WTC11 (cell line): ENCODE measurements around the gene RHBDL1. TPM values are rescaled to one million over a fixed set of nuclear protein-coding genes. Genes with fewer than 3 reads are reported as not detected.

Experiments used
- ATAC-seq: fragments of 200-7000 bp; cut with Tn5 transposase; 2 replicates; pipeline ENCODE4 v1.10.0; 2021; ENCODE audit warnings: mild to moderate bottlenecking, moderate library complexity
- CTCF ChIA-PET: fragments of 300-600 bp; sonication (Branson Sonifier 250); formaldehyde crosslinking; loops from one replicate; lab custom pipeline; 2021; ENCODE audit warnings: antibody characterized with exemption; lab: Charles Lee
- POLR2A ChIA-PET: fragments of 350-600 bp; sonication (Branson Sonifier 250); formaldehyde crosslinking; loops from one replicate; lab custom pipeline; 2021; ENCODE audit warnings: antibody characterized with exemption; lab: Charles Lee
- DNase-seq: peaks from one replicate; pipeline ENCODE4 v3.0.0; 2021; ENCODE audit warnings: low spot score
- H3K27ac Mint-ChIP-seq: 2 replicates; pipeline ENCODE4 v1.8.0; 2021; ENCODE audit warnings: mixed read lengths
- H3K27me3 Mint-ChIP-seq: 2 replicates; pipeline ENCODE4 v1.8.0; 2021; ENCODE audit warnings: low read depth, mild to moderate bottlenecking, moderate library complexity, mixed read lengths
- H3K36me3 Mint-ChIP-seq: 2 replicates; pipeline ENCODE4 v1.8.0; 2021; ENCODE audit warnings: mixed read lengths
- H3K4me1 Mint-ChIP-seq: 2 replicates; pipeline ENCODE4 v1.8.0; 2022; ENCODE audit warnings: mixed read lengths
- H3K4me3 Mint-ChIP-seq: 2 replicates; pipeline ENCODE4 v1.8.0; 2021; ENCODE audit warnings: mild to moderate bottlenecking, moderate library complexity, mixed read lengths
- H3K9me3 Mint-ChIP-seq: 2 replicates; pipeline ENCODE4 v1.8.0; 2021; ENCODE audit warnings: mixed read lengths
- ELF4 ChIP-seq: sonication (generic); formaldehyde crosslinking; IDR thresholded peaks from 2 replicates; pipeline ENCODE4 v1.8.1; 2022; ENCODE audit warnings: low read depth, mild to moderate bottlenecking, moderate library complexity, missing genetic modification reagents
- EMX1 ChIP-seq: fragments of 250-450 bp; sonication (Bioruptor Pico); IDR thresholded peaks from 2 replicates; pipeline ENCODE4 v1.8.0; 2021; ENCODE audit warnings: mild to moderate bottlenecking
- ERG ChIP-seq: fragments of 250-450 bp; sonication (Bioruptor Pico); IDR thresholded peaks from 2 replicates; pipeline ENCODE4 v1.8.0; 2021; ENCODE audit warnings: mild to moderate bottlenecking
- GRHL2 ChIP-seq: fragments of 250-450 bp; sonication (Bioruptor Pico); IDR thresholded peaks from 2 replicates; pipeline ENCODE4 v1.8.0; 2022; ENCODE audit warnings: mild to moderate bottlenecking, moderate library complexity; ENCODE audit not compliant: insufficient replicate concordance, severe bottlenecking
- IRF1 ChIP-seq: sonication (generic); formaldehyde crosslinking; IDR thresholded peaks from 2 replicates; pipeline ENCODE4 v1.8.0; 2023; ENCODE audit warnings: missing genetic modification reagents
- JAZF1 ChIP-seq: fragments of 250-450 bp; sonication (Bioruptor Pico); IDR thresholded peaks from 2 replicates; pipeline ENCODE4 v1.9.0; 2021; ENCODE audit warnings: moderate library complexity, mild to moderate bottlenecking, inconsistent platforms
- NFYB ChIP-seq: sonication (generic); formaldehyde crosslinking; conservative IDR thresholded peaks from 2 replicates; pipeline ENCODE4 v1.8.0; 2022; ENCODE audit warnings: low read depth, missing genetic modification reagents
- SMAD3 ChIP-seq: sonication (generic); formaldehyde crosslinking; IDR thresholded peaks from 2 replicates; pipeline ENCODE4 v1.8.0; 2022; ENCODE audit warnings: missing genetic modification reagents, mild to moderate bottlenecking, borderline replicate concordance
- SOX15 ChIP-seq: fragments of 250-450 bp; sonication (Bioruptor Pico); IDR thresholded peaks from 2 replicates; pipeline ENCODE4 v1.9.0; 2021; ENCODE audit warnings: mild to moderate bottlenecking
- SP1 ChIP-seq: sonication (generic); formaldehyde crosslinking; conservative IDR thresholded peaks from 2 replicates; pipeline ENCODE4 v1.8.1; 2022; ENCODE audit warnings: missing genetic modification reagents
- TEAD1 ChIP-seq: sonication (generic); formaldehyde crosslinking; IDR thresholded peaks from 2 replicates; pipeline ENCODE4 v1.8.0; 2022; ENCODE audit warnings: mild to moderate bottlenecking, missing genetic modification reagents
- ZNF121 ChIP-seq: sonication (generic); formaldehyde crosslinking; IDR thresholded peaks from 2 replicates; pipeline ENCODE4 v1.8.0; 2023; ENCODE audit warnings: missing genetic modification reagents
- ZNF416 ChIP-seq: fragments of 250-450 bp; sonication (Bioruptor Pico); IDR thresholded peaks from 2 replicates; pipeline ENCODE4 v1.9.0; 2021; ENCODE audit warnings: mild to moderate bottlenecking, inconsistent platforms
- ZNF512 ChIP-seq: sonication (generic); formaldehyde crosslinking; IDR thresholded peaks from 2 replicates; pipeline ENCODE4 v1.8.1; 2022; ENCODE audit warnings: missing genetic modification reagents, borderline replicate concordance
- ZNF671 ChIP-seq: fragments of 250-450 bp; sonication (Bioruptor Pico); IDR thresholded peaks from 2 replicates; pipeline ENCODE4 v1.8.0; 2021; ENCODE audit warnings: mild to moderate bottlenecking
- total RNA-seq: library from RNA; stranded (reverse); gene quantifications from 3 replicates; pipeline ENCODE4 v1.2.3, GENCODE V29; 2021
- TF ChIP-seq, protein P1 (sequence below): fragments of 200-600 bp; IDR thresholded peaks from 2 replicates; pipeline ENCODE4 v1.8.0; 2022; ENCODE audit warnings: antibody characterized with exemption
- TF ChIP-seq, protein P2 (sequence below): sonication (generic); formaldehyde crosslinking; IDR thresholded peaks from 2 replicates; pipeline ENCODE4 v1.8.0; 2022; ENCODE audit warnings: mild to moderate bottlenecking, missing genetic modification reagents
- TF ChIP-seq, protein P3 (sequence below): sonication (generic); formaldehyde crosslinking; conservative IDR thresholded peaks from 2 replicates; pipeline ENCODE4 v1.8.1; 2023; ENCODE audit warnings: mild to moderate bottlenecking, low read depth, missing genetic modification reagents, moderate library complexity
- TF ChIP-seq, protein P4 (sequence below): sonication (generic); formaldehyde crosslinking; IDR thresholded peaks from 2 replicates; pipeline ENCODE4 v1.8.1; 2022; ENCODE audit warnings: mild to moderate bottlenecking, missing genetic modification reagents, moderate library complexity, borderline replicate concordance

Gene RHBDL1
- total RNA-seq, 1 experiment from 2014 or later, result 8.2 TPM

DNA sequence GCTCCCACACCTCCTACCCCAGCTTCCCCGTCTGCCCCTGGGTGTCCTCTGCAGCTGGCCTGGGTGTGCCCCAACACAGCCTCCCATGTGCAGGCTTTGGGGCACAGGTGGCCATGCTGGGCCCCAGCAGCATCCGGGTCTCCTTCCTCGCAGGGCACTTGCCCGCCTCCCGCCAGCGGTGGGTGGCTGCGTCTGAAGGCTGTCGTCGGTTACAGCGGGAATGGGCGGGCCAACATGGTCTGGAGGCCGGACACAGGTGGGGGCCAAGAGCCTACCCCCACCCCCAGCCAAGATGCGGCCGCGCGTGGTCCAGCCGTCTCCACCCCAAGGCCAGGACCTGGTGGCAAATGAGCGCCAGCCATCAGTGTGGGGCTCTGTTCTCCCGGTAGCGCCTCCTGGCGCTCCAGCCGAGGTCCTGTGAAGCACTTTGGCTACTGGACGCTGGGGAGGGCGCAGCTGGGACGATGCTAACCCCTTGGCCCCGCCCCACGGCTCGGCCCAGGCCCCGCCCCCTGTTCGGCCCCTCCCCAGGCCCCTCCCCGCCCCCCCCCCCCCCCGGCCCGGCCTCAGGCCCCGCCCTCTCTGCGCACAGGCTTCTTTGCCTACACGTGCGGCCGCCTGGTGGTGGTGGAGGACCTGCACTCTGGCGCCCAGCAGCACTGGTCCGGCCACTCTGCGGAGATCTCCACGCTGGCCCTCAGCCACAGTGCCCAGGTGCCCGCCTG is 14.8 kb upstream of the RHBDL1 start:
- no peaks in the 10 kb centered on the region for H3K9me3 Mint-ChIP-seq
- peaks cover 4% of the 10 kb centered on the region for H3K4me1 Mint-ChIP-seq
- DNase-seq, result peak; percentile 93
- ATAC-seq, result peak; percentile 95
- H3K4me3 Mint-ChIP-seq, result no peak overlapping the region; the same call in 1 of the 2 replicates
- TF ChIP-seq SP1 (CRISPR knock-in tag) (peak; percentile 39; the same call in 1 of the 2 replicates), SOX15 (no peak)
- TF ChIP-seq, protein P1, sequence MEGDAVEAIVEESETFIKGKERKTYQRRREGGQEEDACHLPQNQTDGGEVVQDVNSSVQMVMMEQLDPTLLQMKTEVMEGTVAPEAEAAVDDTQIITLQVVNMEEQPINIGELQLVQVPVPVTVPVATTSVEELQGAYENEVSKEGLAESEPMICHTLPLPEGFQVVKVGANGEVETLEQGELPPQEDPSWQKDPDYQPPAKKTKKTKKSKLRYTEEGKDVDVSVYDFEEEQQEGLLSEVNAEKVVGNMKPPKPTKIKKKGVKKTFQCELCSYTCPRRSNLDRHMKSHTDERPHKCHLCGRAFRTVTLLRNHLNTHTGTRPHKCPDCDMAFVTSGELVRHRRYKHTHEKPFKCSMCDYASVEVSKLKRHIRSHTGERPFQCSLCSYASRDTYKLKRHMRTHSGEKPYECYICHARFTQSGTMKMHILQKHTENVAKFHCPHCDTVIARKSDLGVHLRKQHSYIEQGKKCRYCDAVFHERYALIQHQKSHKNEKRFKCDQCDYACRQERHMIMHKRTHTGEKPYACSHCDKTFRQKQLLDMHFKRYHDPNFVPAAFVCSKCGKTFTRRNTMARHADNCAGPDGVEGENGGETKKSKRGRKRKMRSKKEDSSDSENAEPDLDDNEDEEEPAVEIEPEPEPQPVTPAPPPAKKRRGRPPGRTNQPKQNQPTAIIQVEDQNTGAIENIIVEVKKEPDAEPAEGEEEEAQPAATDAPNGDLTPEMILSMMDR, result peak; percentile 58
- H3K36me3 Mint-ChIP-seq, result no peaks in the 10 kb centered on the region
- ChIA-PET CTCF (interaction anchor here (0.5 to 3.3 kb wide), 31 partner anchors 11 to 1362 kb away, joined by 3 to 54 read pairs (median 4); partner anchors contain the start of genes AXIN1, CAPN15, CCDC78 and METTL26), POLR2A (interaction anchor here (1.0 to 1.4 kb wide), 2 partner anchors 11 to 22 kb away, joined by 3 to 5 read pairs; partner anchors contain the start of gene WDR90)
- no peak overlapping the region for H3K27ac Mint-ChIP-seq
- H3K27me3 Mint-ChIP-seq, result no peaks in the 10 kb centered on the region

DNA sequence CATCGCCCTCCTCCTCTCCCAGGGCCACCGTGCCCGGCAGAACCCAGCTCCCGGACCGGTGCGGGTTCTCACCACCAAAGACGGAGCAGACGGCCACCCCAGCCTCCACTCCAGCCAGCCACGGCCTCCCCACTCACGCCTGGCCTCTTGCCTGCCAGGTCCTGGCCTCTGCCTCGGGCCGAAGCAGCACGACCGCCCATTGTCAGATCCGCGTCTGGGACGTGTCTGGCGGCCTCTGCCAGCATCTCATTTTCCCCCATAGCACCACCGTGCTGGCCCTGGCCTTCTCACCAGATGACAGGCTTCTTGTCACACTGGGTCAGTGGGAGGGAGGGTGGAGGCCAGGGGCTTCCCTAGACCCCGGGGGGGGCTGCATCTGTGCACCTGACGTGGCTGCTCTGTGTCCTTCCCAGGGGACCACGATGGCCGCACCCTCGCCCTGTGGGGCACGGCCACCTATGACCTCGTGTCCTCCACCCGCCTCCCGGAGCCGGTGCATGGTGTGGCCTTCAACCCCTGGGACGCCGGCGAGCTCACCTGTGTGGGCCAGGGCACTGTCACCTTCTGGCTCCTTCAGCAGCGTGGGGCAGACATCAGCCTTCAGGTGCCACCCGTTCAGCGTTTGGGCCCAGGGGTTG is 14.2 kb upstream of the RHBDL1 start:
- DNase-seq, result no peak
- Mint-ChIP-seq H3K27ac (no peak overlapping the region), H3K36me3 (no peaks in the 10 kb centered on the region), H3K4me3 (no peak overlapping the region; the same call in 1 of the 2 replicates), H3K9me3 (no peaks in the 10 kb centered on the region), H3K4me1 (peaks cover 4% of the 10 kb centered on the region), H3K27me3 (no peaks in the 10 kb centered on the region)
- CTCF ChIA-PET, result interaction anchor here (0.6 to 3.3 kb wide), 25 partner anchors 12 to 282 kb away, joined by 3 to 54 read pairs (median 5); partner anchors contain the start of genes CAPN15, CCDC78, METTL26 and RHBDL1
- POLR2A ChIA-PET, result interaction anchor here (1.0 to 1.4 kb wide), 2 partner anchors 12 to 23 kb away, joined by 3 to 5 read pairs; partner anchors contain the start of gene WDR90
- ATAC-seq, result no peak
- TF ChIP-seq IRF1 (CRISPR knock-in tag), result no peak
- no peak for TF ChIP-seq SOX15
- peak; percentile 78 for TF ChIP-seq ZNF121 (CRISPR knock-in tag)

GRCh38 chr16:662095-662494 is 13.4 kb upstream of the RHBDL1 start:
- ChIA-PET CTCF (interaction anchor here (0.8 to 3.1 kb wide), 5 partner anchors 13 to 40 kb away, joined by 3 to 7 read pairs (median 5); partner anchors contain the start of genes METTL26 and WDR90), POLR2A (interaction anchor here (1.1 kb wide), 1 partner anchor 66 kb away, joined by 3 read pairs; no protein-coding TSS in a partner anchor)
- ATAC-seq, result no peak
- H3K27ac Mint-ChIP-seq, result no peak overlapping the region
- peaks cover 4% of the 10 kb centered on the region for H3K4me1 Mint-ChIP-seq
- H3K4me3 Mint-ChIP-seq, result no peak overlapping the region
- no peaks in the 10 kb centered on the region for H3K27me3 Mint-ChIP-seq
- no peaks in the 10 kb centered on the region for H3K9me3 Mint-ChIP-seq
- no peak for DNase-seq
- H3K36me3 Mint-ChIP-seq, result no peaks in the 10 kb centered on the region
- TF ChIP-seq, protein P2, sequence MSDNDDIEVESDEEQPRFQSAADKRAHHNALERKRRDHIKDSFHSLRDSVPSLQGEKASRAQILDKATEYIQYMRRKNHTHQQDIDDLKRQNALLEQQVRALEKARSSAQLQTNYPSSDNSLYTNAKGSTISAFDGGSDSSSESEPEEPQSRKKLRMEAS (CRISPR knock-in tag), result no peak
- no peak for TF ChIP-seq GRHL2 (CRISPR knock-in tag)
- no peak for TF ChIP-seq ZNF512
- no peak for TF ChIP-seq SOX15
- no peak for TF ChIP-seq TEAD1 (CRISPR knock-in tag)
- TF ChIP-seq JAZF1, result no peak
- TF ChIP-seq, protein P3, sequence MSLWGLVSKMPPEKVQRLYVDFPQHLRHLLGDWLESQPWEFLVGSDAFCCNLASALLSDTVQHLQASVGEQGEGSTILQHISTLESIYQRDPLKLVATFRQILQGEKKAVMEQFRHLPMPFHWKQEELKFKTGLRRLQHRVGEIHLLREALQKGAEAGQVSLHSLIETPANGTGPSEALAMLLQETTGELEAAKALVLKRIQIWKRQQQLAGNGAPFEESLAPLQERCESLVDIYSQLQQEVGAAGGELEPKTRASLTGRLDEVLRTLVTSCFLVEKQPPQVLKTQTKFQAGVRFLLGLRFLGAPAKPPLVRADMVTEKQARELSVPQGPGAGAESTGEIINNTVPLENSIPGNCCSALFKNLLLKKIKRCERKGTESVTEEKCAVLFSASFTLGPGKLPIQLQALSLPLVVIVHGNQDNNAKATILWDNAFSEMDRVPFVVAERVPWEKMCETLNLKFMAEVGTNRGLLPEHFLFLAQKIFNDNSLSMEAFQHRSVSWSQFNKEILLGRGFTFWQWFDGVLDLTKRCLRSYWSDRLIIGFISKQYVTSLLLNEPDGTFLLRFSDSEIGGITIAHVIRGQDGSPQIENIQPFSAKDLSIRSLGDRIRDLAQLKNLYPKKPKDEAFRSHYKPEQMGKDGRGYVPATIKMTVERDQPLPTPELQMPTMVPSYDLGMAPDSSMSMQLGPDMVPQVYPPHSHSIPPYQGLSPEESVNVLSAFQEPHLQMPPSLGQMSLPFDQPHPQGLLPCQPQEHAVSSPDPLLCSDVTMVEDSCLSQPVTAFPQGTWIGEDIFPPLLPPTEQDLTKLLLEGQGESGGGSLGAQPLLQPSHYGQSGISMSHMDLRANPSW (CRISPR knock-in tag), result no peak
- TF ChIP-seq ZNF416 (CRISPR knock-in tag), result no peak
- TF ChIP-seq, protein P4, sequence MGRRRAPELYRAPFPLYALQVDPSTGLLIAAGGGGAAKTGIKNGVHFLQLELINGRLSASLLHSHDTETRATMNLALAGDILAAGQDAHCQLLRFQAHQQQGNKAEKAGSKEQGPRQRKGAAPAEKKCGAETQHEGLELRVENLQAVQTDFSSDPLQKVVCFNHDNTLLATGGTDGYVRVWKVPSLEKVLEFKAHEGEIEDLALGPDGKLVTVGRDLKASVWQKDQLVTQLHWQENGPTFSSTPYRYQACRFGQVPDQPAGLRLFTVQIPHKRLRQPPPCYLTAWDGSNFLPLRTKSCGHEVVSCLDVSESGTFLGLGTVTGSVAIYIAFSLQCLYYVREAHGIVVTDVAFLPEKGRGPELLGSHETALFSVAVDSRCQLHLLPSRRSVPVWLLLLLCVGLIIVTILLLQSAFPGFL, result no peak
- no peak for TF ChIP-seq ELF4 (CRISPR knock-in tag)
- TF ChIP-seq ERG (CRISPR knock-in tag), result no peak
- TF ChIP-seq SMAD3 (CRISPR knock-in tag), result no peak
- TF ChIP-seq NFYB (CRISPR knock-in tag), result no peak
- TF ChIP-seq ZNF671 (CRISPR knock-in tag), result no peak
- TF ChIP-seq EMX1 (CRISPR knock-in tag), result no peak
